OCI-LY1 (cell line): Measurements from ENCODE around the gene FANCC.

Experiments
- CTCF ChIP-seq: fragments of 200-600 bp; sonication (generic), shearing (Covaris generic); IDR thresholded peaks from 2 replicates; pipeline ENCODE4 v1.5.1; 2017; ENCODE audit warnings: mild to moderate bottlenecking, antibody characterized with exemption, low read length, moderate library complexity, mixed read lengths
- EZH2 ChIP-seq: fragments of 200-600 bp; sonication (generic), shearing (Covaris generic); IDR thresholded peaks from 2 replicates; pipeline ENCODE4 v1.8.0; 2017; ENCODE audit warnings: borderline replicate concordance, mixed run types, mild to moderate bottlenecking, antibody characterized with exemption, low read length, moderate library complexity, mixed read lengths

DNA sequence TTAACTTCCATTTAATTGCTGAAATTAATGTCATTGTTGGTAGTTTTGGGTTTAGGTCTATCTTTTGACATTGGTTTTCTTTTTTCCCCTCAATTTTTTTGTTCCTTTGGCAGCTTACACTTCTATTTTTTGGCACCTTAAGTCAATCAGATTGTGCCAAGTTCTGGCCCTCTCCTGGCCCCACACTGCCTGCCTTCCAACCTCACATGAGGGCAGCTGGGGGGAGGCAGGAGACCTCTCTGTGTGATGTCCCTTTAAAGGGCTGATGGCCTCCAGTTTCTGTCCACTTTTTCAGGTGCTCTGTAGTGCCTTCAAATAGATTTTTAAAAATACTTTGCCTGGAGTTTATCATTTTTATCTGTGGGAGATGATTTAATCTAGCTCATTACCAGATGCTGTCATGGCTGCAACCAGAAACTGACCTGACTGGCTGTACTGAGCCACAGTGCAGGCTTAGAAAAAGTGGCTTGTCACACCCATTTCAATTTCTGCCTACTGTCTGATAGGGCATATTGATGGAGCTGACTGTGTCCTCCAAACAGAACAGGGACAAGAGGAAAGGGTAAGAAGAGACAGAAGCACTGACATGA is 196.6 kb downstream of the FANCC start:
- TF ChIP-seq CTCF: no peak
- no peak for TF ChIP-seq EZH2
